KBM-7 (cell line): ENCODE results near the gene SPEF1.

ENCODE experiments used
- DNase-seq: peaks from one replicate; pipeline ENCODE4 v3.0.0-alpha.2; 2015
- in situ Hi-C: fragments of 300-500 bp; cut with MboI; formaldehyde crosslinking; loops from 2 replicates; pipeline ENCODE4 v1.14.3; 2020; ENCODE audit warnings: low sequenced_read_pairs, low pct_unique_long_range_greater_than_20kb, mixed read lengths

SPEF1 gene

GRCh38 chr20:3771552-3772058 is 9.6 kb downstream of the SPEF1 start:
- in situ Hi-C loops, result no loop called here

GRCh38 chr20:3768342-3769130 is 12.7 kb downstream of the SPEF1 start:
- in situ Hi-C loops, result no loop called here
- peak; percentile 85 for DNase-seq

More at GRCh38 chr20:3771552-3772058, 9.6 kb downstream of the SPEF1 start:
- DNase-seq, result no peak

DNA sequence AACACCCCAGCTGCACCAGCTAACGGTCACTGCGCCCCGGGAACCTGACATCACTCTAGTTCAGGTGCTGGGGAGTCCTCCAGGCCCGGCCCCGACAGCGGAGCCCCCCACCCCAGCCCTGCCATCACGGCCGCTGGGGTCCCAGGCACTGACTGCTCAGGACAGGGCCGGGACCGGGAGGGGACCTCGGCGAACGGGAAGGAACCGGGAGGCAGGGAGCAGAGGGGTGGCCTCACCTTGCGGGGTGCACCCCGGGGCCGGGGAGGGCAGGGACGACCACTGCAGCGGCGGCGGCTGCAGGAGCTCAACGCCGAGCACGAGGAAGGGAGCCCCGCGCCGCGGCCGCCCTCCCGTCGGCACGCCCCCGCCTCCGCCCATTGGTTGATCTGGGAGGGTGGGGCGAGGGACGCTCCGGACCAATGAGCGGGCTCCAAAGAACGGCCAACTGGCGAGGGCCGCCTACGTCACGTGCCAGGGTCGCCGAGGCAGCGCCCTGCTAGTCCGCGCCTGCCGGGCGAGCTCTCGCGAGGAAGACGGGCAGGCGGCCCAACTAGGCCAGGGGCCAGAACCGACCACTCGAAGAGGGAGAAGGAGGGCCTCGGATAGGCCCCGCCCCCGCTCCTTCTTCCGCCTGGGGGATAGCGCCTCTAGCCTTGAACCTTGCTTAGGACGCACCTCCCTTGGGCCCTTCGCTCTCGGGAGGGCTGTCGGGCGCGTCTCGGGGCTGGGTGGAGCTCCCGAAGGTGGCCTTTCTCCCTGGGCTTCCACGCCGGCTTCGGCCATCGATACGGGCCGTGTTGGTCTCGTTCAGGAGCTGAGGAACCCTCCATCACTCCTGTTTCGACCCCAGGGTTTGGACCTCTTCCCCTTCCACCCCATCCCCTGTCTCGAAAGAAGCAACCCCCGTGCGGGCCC is 13.6 kb downstream of the SPEF1 start, which contains the start of gene ADISSP:
Gene ADISSP (minus strand): TSS at position 327 of the 915 bp plus-strand sequence. CDS start 7,653 bp downstream, outside the sequence.
- peak; percentile 98 for DNase-seq
- in situ Hi-C loops, result no loop called here

DNA sequence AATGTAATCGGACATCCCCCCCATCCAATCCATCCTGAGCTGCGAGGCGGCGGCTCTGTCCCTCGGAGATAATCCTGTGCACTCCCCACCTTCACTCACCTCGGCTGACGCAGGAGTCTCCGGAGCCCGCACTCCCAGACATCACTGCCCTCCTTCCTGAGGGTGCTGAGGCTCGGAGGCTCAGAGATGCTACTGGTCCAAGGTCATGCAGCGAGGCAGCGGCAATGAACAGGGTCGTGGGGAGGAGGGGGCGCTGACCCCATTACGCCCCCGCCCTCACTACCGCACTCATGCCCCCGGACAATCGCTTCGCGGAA is 14.2 kb downstream of the SPEF1 start:
- no peak for DNase-seq
- in situ Hi-C loops, result no loop called here

DNA sequence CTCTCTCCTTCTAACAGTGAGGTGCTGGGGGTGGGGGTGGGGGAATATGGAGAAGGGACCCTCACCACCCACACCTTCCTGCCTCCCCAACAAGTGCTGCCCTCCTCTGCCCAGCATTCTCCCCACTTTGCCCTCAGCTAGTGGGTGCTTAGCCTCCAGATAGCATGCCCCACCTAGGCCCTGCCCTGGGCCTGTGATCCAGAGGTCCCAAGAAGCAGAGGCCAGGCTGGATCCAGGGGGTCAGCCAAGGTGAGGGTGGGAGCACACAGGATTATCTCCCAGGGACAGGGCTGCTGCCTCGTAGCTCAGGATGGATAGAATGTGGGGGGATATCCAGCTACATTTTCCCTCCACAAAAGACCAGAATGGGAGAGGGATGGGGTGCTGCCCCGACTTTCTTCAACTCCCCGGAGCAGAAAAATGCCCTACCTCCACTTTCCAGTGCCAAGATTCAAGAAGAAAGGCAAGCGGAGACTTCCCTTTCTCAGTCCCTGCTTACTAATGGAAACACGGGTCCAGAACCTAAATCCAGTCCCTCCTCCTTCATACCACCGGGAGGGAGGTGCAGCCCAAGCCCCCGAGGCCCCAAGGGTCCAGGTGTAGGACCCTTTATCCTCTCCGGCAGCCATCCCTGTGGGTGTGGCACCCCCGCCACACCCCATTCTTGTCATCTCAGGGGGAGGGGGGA is 14.7 kb downstream of the SPEF1 start:
- in situ Hi-C loops, result no loop called here
- DNase-seq, result no peak

- in situ Hi-C loops, result no loop called here
- DNase-seq, result no peak
These were observed 15.9 kb downstream of the SPEF1 start for GRCh38 chr20:3765171-3765882.

GRCh38 chr20:3764659-3765058 is 16.6 kb downstream of the SPEF1 start:
- no peak for DNase-seq

GRCh38 chr20:3763671-3764601 is 17.3 kb downstream of the SPEF1 start:
- no peak for DNase-seq
- in situ Hi-C loops, result no loop called here

More at GRCh38 chr20:3764659-3765058, 16.6 kb downstream of the SPEF1 start:
- in situ Hi-C loops, result no loop called here

- in situ Hi-C loops, result no loop called here
- DNase-seq, result no peak
These were observed 20.4 kb downstream of the SPEF1 start for GRCh38 chr20:3760655-3761348.

DNA sequence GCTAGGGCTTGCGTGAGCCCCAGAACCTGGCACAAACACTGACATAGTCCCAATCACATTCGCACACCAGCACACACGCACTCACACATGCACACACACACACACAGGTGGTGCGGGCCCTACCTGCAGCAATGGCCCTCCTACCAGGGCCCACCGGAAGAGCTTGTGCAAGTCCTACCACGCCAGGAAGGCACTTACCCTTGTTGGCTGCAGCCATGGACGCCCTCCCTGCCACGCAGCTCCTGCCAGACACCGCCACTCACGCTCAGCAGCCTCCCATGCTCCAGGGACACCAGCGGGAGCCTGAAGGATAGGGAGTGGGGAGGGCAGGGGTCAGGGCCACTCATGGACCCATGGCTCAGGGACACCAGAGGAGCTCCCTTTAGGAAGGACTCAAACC is 21.4 kb downstream of the SPEF1 start:
- no peak for DNase-seq
- in situ Hi-C loops, result no loop called here

- no peak for DNase-seq
These were observed 21.9 kb downstream of the SPEF1 start for GRCh38 chr20:3759316-3759823.

GRCh38 chr20:3758566-3758965 is 22.7 kb downstream of the SPEF1 start:
- DNase-seq, result no peak
- in situ Hi-C loops, result no loop called here

More at GRCh38 chr20:3759316-3759823, 21.9 kb downstream of the SPEF1 start:
- in situ Hi-C loops, result no loop called here

DNA sequence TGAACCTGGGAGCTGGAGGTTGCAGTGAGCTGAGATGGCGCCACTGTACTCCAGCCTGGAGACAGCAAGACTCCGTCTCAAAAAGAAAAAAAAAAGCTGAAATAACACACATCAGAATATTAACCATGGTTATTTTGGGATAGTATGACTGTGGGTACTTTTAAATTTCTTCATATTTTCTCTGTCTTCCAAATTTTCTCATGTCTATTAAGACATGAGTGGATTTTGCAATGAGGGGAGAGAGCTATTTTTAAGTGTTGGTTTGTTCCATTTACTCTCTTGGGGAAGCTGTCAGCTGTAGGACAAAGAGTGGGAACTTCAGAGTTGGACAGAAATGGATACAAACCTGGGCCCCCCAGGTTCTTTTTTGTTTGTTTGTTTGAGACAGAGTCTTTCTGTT is 24.0 kb downstream of the SPEF1 start:
- in situ Hi-C loops, result no loop called here
- no peak for DNase-seq

GRCh38 chr20:3755814-3756480 is 25.3 kb downstream of the SPEF1 start:
- DNase-seq, result no peak
- in situ Hi-C loops, result no loop called here

DNA sequence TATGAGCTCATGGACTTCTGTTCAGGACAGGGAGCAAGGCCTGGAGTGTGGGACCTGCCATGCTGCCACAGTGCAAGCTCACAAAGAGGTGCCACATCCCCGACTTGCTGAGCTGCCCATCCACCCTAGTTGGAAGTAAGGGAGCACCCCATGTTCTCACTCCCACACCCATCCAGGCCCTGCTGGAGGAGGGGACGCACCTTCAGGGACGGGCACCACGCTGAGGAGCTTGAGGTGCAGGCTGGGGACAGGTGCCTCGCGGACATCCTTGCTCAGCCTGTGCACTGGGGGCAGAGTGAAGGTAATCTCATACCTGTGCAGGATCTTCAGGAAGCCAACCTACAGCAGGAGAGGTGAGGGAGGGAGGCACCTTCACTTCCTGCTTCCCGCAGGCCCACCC is 26.0 kb downstream of the SPEF1 start:
- DNase-seq, result no peak
- in situ Hi-C loops, result no loop called here

GRCh38 chr20:3754276-3754630 is 27.0 kb downstream of the SPEF1 start:
- in situ Hi-C loops, result no loop called here
- no peak for DNase-seq
